GM19468 (cell line): Measurements from ENCODE around the gene HARS1.
"Not testable (repeated sequence)": the region's sequence is repeated elsewhere in the genome, so short reads cannot be mapped to it uniquely, and the experiment has no call there.

ENCODE experiments used
- ATAC-seq: cut with Tn5 transposase; IDR thresholded peaks from one replicate; pipeline ENCODE4 v1.9.1; 2021; ENCODE audit warnings: mild to moderate bottlenecking, moderate library complexity, moderate number of reproducible peaks; ENCODE audit not compliant: unreplicated experiment; ENCODE audit errors: extremely low read depth

The HARS1 gene

DNA sequence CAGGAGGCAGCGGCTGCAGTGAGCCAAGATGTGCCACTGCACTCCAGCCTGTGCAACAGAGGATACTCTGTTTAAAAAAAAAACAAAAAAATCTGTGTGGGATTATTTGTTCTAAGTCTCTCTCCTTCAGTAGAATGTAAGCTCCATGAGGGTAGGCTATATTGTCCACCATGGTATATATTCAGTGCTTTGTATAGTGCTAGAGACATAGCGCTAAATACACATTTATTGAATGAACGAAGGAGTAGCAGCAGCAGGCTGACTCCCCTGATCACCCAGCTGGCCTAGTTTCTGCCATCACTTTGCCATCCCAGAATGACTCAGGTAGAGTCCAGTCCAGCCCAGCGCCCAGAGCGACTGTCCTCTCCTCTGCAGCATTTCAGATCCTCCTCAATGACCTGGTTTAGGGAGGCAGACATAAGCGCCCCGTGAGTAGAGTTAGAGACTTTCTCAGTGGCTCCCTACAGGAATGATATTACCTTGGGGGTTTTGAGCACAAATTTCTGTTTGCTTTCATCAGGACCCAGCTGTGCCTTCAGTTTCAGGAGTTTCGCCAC lies 716 bp downstream of the HARS1 start:
- ATAC-seq, result no peak

GRCh38 chr5:140678993-140679392 lies 12.2 kb downstream of the HARS1 start:
- no peak for ATAC-seq

- ATAC-seq, result peak; percentile 56
Measured at GRCh38 chr5:140677947-140678346, 13.2 kb downstream of the HARS1 start.

DNA sequence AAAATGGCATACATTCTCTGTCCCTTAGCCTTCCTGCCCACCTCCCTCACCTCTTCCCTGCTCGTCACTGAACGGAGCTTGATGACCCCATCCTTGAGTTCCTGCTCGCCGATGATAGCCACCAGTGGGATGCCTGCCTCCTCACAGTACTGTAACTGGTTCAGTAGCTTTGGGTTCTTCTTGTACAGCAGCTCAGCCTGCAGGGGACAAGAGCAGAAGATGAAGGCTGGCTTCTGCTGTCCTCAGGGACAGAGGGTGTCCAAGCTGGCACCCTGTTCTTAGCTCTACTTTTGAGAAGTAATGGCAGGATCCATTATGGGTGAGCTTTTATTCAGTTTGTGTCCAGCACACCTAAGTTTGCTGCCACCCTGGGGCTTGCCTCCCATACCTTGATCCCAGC lies 16.5 kb downstream of the HARS1 start:
- no peak for ATAC-seq

DNA sequence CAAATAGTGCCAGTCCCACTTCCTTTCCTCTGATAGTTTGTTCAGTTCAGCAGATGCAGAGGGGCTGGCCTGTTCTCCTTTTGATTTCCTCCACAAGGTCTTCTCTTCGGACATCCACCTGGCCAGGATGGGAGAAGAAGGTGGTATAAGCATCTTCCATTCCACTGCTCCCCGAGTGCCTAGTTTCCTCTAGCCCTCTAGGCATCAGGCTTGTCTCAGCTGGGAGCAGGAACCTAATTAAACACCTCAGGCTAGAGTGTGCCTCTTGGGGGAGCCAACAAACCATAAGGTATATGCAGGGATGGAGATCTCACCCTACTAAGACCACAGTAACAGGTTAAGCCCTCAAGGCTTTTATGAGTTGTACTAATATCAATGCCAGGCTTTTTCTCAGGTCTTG lies 17.0 kb downstream of the HARS1 start:
- ATAC-seq, result no peak

DNA sequence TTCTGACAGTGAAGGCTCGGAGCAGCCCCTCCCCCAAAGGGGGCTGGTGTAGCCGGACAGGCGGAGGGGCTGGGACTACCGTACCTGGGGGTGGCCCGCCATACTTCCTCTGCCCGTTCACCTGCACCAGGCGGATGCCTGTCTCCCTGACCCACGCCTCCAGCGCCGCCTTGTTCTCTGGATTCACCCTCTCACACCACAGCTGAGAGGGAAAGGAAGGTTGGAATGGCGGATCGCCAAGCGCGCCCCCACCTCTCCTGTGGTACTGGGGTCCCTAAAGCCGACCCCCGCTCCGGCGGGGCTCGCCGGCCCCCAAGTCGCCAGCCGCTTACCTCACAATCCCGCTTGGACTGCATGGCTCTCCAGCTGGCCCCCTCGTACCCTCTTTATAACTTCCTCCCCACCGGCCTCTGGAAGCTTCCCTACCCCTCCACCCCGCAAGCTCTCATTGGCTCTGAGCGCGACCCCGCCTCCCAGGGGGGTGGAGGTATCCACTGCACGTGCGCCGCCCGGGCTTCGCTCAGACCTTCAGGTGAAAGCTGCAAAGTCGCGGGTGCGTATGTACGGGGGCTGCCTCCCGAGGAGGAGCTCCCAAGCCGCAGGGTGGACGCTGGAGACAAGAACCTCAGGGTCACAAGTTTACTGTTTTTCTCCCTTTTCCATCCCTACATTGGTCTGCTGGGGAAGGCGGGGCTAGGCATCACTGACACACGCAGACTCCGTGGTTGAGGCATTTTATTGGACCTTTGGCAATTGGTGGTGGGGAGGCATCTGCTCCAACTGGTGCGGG lies 17.8 kb downstream of the HARS1 start, which contains the start of gene DND1:
Gene DND1, minus strand, starts transcription at position 390 of the 790 bp plus-strand sequence. Its CDS starts 34 bp downstream, at position 356.
- no peak for ATAC-seq

- no peak for ATAC-seq
Measured at GRCh38 chr5:140672455-140673186, 18.5 kb downstream of the HARS1 start.

DNA sequence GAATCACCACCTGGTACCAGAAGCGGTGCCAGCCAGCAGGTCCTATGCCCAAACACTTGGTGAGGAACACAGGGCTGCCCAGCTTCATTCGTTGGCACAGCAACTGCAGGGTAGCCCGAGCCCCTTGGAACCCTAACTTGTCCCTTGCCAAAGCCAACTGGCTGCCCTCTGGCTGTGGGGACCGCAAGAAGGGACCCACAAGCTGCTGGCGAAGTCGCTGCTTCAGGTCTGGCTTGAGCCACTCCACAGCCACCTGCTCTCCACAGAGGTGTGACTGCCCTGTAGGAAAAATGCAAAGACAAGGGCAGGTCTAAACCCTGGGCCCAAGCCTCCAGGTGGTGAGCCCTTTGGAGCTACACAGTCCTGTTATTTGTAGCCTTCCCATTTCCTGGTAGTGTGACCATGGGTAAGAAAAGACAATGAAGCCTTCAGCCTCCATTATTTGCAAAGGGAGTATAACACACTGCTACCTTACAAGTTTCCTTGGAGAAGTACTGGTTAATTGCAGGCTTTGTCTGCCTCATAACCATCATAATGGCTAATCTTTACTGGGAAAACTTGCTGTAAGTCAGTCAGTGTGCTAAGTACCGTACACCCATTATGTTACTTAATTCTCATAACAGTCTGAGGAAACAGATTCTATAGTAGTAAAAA lies 19.6 kb downstream of the HARS1 start:
- no peak for ATAC-seq

DNA sequence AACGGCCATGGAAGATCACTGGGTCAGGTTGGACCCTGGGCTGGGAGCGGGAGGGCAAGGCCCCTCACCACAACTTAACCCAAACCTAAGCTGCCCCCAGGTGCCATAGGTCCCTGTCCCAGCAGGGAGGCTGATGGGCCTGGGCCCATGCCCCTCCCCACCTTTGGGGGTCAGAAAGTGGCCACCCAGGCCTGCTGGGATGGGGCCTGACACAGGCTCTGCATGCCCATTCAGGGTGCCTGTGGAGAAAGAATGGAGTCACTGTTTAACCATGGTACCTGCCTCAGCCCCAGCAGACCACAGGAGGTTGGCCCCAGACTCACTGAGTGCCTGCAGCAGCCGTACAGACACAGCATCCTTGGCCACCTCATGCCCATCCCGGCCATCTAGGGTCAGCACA lies 20.1 kb downstream of the HARS1 start:
- ATAC-seq, result not testable (repeated sequence)

GRCh38 chr5:140664359-140665119 lies 26.6 kb downstream of the HARS1 start, which contains the start of gene WDR55:
WDR55 (plus strand) TSS chr5:140664904; CDS start chr5:140664913, 9 bp downstream.
- peak; percentile 96 for ATAC-seq

DNA sequence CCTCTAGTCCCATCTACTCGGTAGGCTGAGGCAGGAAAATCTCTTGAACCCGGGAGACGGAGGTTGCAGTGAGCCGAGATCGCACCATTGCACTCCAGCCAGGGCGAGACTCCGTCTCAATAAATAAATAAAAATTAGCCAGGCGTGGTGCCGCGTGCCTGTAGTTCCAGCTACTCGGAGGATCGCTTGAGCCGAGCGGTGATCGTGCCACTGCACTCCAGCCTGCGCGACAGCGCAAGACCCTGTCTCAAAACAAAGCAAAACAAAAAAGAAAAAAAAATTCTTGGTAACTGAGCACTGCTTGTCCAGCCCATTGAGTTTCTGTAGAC lies 27.2 kb downstream of the HARS1 start:
- ATAC-seq, result no peak

DNA sequence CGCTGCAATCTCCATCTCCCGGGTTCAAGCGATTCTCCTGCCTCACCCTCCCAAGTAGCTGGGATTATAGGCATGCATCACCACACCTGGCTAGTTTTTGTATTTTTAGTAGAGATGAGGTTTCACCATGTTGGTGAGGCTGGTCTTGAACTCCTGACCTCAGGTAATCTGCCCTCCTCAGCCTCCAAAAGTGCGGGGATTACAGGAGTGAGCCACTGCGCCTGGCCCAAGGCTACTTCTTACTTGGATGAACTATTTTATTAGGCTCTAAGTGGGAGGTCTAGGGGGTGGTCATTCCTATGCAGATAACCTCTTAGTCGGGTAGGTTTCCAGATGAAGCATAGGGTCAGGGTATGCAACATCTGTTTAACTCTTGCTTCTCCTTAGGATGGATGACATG lies 30.8 kb downstream of the HARS1 start:
- ATAC-seq, result not testable (repeated sequence)

GRCh38 chr5:140658870-140659269 lies 32.3 kb downstream of the HARS1 start:
- ATAC-seq, result no peak

GRCh38 chr5:140647042-140647419 lies 44.1 kb downstream of the HARS1 start:
- no peak for ATAC-seq

DNA sequence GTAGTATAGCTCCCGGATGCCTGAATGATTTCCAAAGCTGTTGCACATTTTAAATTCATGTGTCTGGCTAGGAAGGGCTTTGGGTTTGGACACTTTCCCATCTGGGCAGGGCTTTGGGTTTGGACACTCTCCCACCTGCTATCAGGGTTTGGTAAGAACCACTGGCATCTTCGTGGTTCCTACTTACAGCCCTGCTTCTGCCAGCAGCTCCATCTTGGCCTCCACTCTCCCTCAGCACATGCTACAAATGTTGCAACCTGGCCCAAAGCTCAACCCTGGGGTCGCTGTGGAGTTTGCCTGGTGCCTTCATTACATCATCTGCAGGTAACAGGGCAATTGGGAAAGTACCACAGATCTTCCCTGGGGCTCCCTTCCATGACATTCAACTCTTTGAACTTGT lies 48.5 kb downstream of the HARS1 start:
- no peak for ATAC-seq

DNA sequence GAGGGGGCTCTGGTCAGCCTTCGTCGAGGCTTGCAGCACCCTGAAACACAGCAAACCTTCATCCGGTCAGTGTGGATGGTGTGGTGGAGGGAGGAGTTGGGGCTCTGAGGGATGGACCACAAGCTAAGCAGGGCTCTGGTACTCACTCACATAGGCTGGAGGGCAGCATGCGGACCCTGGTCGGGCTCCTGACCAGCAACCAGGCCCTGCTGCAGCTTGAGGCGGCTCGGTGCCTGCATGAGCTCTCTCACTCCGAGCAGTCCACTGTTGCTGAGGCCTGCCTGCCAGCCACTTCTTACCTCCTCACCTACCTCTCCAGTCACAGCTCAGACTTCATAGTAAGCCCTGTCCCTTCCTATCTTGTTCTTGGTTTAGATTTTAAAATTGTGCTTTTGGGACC lies 49.5 kb downstream of the HARS1 start:
- ATAC-seq, result no peak

DNA sequence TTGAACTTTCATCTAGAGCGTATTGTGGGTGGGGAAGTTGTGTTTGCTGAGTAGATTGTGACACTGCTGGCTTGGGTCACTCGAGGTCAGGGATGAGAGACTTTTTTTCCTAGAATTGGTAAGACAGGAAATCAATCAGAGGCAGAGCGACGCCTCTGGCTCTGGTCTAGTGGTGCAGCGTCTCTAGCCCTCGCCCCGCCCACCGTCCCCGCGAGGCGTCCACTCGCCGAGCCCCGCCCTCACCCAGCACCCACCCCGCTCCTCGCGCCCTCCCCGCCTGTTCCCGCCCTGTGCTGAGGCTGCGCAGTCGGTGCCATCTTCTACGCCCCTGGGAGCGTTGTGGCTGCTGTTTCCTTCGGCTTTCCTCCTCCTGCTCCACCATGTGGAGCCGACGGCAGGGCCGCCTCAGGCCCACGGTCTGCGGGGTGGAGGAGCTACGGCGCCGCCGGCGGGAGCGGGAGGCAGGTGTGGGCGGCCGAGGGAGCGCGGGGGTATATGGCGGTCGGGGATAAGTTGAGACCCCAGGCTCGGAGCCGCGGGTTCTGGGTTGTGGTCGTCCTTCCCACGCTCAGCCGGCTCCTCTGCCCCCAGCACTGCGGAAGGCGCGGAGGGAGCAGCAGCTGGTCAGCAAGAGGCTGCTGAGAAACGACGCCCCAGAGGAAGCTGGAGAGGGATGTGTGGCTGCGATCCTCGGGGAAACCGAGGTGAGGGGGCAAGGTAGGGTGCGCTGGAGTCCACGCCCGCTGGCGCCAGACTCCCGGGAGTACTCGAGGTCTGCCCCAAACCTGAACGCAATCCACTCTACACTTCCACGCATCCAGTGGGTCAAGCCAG lies 51.8 kb downstream of the HARS1 start, which contains the start of gene TMCO6:
Gene TMCO6, plus strand, starts transcription at position 304 of the 834 bp plus-strand sequence. Its CDS starts 77 bp downstream, at position 381.
- peak; percentile 59 for ATAC-seq

DNA sequence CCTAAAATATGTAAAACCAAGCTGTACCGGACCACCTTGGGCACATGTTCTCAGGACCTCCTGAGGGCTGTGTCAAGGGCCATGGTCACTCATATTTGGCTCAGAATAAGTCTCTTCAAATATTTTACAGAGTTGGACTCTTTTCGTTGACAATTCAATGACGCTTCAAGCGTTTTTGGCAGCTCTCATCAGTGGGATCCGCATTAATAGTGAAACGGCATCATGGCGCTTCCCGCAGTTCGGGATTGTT lies 52.3 kb downstream of the HARS1 start:
- not testable (repeated sequence) for ATAC-seq

GRCh38 chr5:140637371-140638100 lies 53.6 kb downstream of the HARS1 start:
- no peak for ATAC-seq
